Activated naive CD4-positive, alpha-beta T cell treated with anti-CD3 and anti-CD28 coated beads for 36 hours (primary cell): ENCODE measurements around the gene SERPINE3. TPM values are rescaled to one million over a fixed set of nuclear protein-coding genes. Genes with fewer than 3 reads are reported as not detected.

Experiments used
- CTCF ChIA-PET: fragments of 350-600 bp; sonication (Branson Sonifier 250); formaldehyde crosslinking; loops from one replicate; lab custom pipeline; 2021; ENCODE audit warnings: antibody characterized with exemption; lab: Charles Lee
- DNase-seq: peaks from one replicate; pipeline ENCODE4 v3.0.0-alpha.2; 2020
- H3K27ac Mint-ChIP-seq: one replicate; pipeline ENCODE4 v1.8.0; 2021; ENCODE audit warnings: mild to moderate bottlenecking, mixed read lengths
- H3K27me3 Mint-ChIP-seq: one replicate; pipeline ENCODE4 v1.8.0; 2021; ENCODE audit warnings: low read depth, mixed read lengths
- H3K36me3 Mint-ChIP-seq: one replicate; pipeline ENCODE4 v1.8.0; 2021; ENCODE audit warnings: low read depth, mixed read lengths
- H3K4me1 Mint-ChIP-seq: one replicate; pipeline ENCODE4 v1.8.0; 2021; ENCODE audit warnings: low read depth, mixed read lengths
- H3K4me3 Mint-ChIP-seq: one replicate; pipeline ENCODE4 v1.8.0; 2021; ENCODE audit warnings: mild to moderate bottlenecking, moderate library complexity, mixed read lengths
- H3K9me3 Mint-ChIP-seq: one replicate; pipeline ENCODE4 v1.8.0; 2021; ENCODE audit warnings: mixed read lengths
- intact Hi-C: fragments of 100-400 bp; cut with micrococcal nuclease; formaldehyde crosslinking; loops from one replicate; pipeline ENCODE4 v1.15.1; 2023
- total RNA-seq, 2 experiments: library from RNA; stranded (reverse); gene quantifications; one replicate each; pipeline ENCODE4 v1.2.3, GENCODE V29; 2021

The SERPINE3 gene
- total RNA-seq, 2 experiments from 2014 or later, result not detected

DNA sequence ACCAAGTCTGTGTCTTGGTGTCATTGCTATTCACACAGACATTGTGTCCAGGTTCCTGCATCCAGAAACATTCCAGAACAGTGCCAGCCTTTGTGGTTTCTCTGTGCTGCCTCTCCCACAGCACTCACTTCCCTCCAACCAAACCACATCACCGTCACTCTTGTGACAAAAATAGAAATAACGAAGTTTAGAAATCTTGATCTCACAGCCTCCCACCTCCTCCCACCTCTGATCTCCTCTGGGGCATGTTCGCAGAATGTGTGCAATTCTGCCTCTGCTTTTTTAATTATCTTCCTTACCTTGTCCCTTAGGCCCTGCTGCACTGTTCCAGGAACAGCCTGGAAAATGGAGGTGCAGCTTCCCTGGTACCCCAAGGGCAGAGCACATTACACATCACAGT is 8.7 kb upstream of the SERPINE3 start:
- peaks cover 16% of the 10 kb centered on the region for H3K4me1 Mint-ChIP-seq
- no peak overlapping the region for H3K4me3 Mint-ChIP-seq
- no peak overlapping the region for H3K27ac Mint-ChIP-seq
- DNase-seq, result peak; percentile 7
- CTCF ChIA-PET, result interaction anchor here (0.7 kb wide), 1 partner anchor 21 kb away, joined by 3 read pairs; no protein-coding TSS in a partner anchor
- no peaks in the 10 kb centered on the region for H3K36me3 Mint-ChIP-seq
- no peaks in the 10 kb centered on the region for H3K27me3 Mint-ChIP-seq
- H3K9me3 Mint-ChIP-seq, result no peaks in the 10 kb centered on the region
- intact Hi-C loops, result no loop called here

DNA sequence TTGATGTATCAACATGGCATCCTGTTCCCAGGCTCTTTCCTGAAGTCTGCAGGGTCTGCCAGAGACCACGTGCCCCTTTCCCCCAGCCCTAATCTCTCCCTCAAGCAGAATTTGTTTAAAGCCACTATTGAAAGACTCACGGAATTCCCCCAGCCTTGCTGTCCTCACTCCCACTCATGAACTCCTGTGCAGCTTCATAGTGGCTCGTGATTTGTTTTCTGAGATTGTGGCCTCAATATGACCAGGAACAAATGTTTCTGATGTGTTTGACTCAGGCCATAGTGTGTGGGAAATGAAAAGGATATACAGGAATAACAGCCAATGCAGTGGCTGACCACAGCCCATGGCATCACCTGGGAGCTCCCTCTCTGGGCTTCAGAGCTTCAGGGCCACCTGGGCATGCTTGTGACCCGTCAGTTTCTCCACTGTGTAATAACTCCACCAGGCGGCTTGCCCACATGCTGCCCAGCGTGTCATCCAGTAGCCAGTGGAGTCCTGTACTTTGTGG is 8.1 kb upstream of the SERPINE3 start:
- Mint-ChIP-seq H3K4me1 (peaks cover 16% of the 10 kb centered on the region), H3K27me3 (no peaks in the 10 kb centered on the region), H3K36me3 (no peaks in the 10 kb centered on the region), H3K4me3 (no peak overlapping the region), H3K27ac (no peak overlapping the region), H3K9me3 (no peaks in the 10 kb centered on the region)
- intact Hi-C loops, result no loop called here
- no peak for DNase-seq
- CTCF ChIA-PET, result no interaction called here

DNA sequence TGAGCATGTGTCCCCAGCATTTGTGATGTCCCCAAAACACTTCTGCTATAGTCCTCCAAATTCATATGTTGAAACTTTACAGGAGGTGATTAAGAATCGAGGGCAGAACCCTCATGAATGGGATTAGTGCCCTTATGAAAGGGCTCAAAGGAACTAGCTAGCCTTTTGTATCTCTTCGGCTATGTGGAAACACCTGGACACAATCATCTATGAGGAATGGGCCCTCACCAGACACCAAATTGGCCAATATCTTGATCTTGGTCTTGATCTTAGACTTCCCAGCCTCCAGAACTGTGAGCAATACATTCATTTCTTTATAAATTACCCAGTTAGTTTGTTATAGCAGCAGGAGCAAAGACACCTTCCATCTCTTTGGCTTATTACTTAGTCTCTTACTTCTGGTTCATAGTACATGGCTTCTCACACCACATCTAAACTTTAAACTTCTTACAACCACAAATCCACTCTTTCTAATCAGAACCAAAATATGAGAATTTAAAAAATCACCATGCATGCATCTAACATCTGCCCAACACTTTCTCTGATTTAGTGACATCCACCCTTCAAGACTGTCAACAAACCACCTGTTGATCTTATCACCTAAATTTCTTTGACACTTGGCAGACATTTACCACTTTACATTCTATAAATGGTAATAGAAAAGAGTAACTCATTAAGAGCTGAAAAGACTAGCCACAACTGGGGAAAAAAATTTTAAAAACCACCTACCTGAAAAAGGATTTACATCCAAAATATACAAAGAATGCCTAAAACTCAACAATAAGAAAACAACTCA is 6.7 kb upstream of the SERPINE3 start:
- peaks cover 16% of the 10 kb centered on the region for H3K4me1 Mint-ChIP-seq
- DNase-seq, result no peak
- intact Hi-C loops, result no loop called here
- H3K4me3 Mint-ChIP-seq, result no peak overlapping the region
- CTCF ChIA-PET, result no interaction called here
- H3K36me3 Mint-ChIP-seq, result no peaks in the 10 kb centered on the region
- no peaks in the 10 kb centered on the region for H3K27me3 Mint-ChIP-seq
- H3K9me3 Mint-ChIP-seq, result no peaks in the 10 kb centered on the region
- no peak overlapping the region for H3K27ac Mint-ChIP-seq

DNA sequence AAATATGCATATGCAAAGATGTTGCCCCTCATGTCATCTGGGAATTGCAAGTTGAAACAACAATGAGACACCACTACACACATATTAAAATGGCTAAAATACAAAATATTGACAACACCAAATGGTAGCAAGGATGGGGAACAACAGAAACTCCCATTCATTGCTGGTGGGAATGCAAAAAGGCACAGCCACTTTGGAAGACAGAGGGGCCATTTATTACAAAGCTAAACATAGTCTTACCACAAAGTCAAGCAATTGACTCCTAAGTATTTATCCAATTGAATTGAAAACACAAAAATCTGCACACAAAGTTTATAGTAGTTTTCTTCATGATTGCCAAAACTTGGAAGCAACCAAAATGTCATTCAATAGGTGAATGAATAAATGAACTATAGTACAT is 6.1 kb upstream of the SERPINE3 start:
- H3K9me3 Mint-ChIP-seq, result no peaks in the 10 kb centered on the region
- DNase-seq, result no peak
- no peaks in the 10 kb centered on the region for H3K27me3 Mint-ChIP-seq
- H3K4me3 Mint-ChIP-seq, result no peak overlapping the region
- no peak overlapping the region for H3K27ac Mint-ChIP-seq
- intact Hi-C loops, result no loop called here
- peaks cover 16% of the 10 kb centered on the region for H3K4me1 Mint-ChIP-seq
- CTCF ChIA-PET, result no interaction called here
- H3K36me3 Mint-ChIP-seq, result no peaks in the 10 kb centered on the region

DNA sequence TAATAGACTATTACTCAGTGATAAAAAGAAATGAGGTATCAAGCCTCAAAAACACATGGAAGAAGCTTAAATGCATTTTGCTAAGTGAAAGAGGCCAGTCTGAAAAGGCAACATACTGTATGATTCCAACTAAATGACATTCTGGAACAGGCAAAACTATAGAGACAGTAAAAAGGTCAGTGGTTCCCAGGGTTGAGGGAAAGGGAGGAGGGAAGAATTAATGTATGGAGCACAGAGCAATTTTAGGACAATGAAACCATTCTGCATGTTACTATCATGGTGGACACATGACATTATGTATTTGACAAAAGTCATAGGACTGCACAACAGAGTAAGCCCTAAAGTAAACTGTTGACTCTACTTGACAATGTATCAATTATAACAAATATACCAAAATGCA is 5.7 kb upstream of the SERPINE3 start:
- intact Hi-C loops, result no loop called here
- Mint-ChIP-seq H3K4me3 (no peak overlapping the region), H3K4me1 (peaks cover 16% of the 10 kb centered on the region), H3K27me3 (no peaks in the 10 kb centered on the region), H3K27ac (no peak overlapping the region), H3K9me3 (no peaks in the 10 kb centered on the region), H3K36me3 (no peaks in the 10 kb centered on the region)
- no peak for DNase-seq
- CTCF ChIA-PET, result no interaction called here

DNA sequence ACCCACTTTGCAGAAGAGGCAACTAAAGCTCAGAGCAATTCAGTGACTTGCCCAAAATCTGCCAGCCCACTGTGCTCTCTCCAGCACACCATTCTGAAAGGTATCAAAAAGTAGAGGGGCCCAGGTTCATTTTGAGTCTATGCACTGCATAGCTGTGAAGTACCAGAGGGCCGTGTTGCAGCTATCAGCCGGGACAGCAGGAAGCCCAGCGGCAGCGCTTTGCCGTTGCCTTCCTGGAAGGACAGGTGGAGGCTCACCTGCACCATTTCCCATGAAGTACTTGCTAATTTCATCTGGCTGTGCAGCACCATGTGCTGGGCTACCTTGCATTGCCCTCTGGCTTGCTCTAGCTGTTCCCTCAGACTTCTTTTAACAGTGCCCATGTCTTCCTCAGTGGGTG is 2.7 kb upstream of the SERPINE3 start:
- DNase-seq, result no peak
- Mint-ChIP-seq H3K36me3 (no peaks in the 10 kb centered on the region), H3K4me3 (no peak overlapping the region), H3K27me3 (no peaks in the 10 kb centered on the region), H3K4me1 (peaks cover 3% of the 10 kb centered on the region), H3K27ac (no peak overlapping the region), H3K9me3 (no peaks in the 10 kb centered on the region)
- intact Hi-C loops, result no loop called here
- CTCF ChIA-PET, result interaction anchor here (0.6 kb wide), 1 partner anchor 125 kb away, joined by 6 read pairs; no protein-coding TSS in a partner anchor

DNA sequence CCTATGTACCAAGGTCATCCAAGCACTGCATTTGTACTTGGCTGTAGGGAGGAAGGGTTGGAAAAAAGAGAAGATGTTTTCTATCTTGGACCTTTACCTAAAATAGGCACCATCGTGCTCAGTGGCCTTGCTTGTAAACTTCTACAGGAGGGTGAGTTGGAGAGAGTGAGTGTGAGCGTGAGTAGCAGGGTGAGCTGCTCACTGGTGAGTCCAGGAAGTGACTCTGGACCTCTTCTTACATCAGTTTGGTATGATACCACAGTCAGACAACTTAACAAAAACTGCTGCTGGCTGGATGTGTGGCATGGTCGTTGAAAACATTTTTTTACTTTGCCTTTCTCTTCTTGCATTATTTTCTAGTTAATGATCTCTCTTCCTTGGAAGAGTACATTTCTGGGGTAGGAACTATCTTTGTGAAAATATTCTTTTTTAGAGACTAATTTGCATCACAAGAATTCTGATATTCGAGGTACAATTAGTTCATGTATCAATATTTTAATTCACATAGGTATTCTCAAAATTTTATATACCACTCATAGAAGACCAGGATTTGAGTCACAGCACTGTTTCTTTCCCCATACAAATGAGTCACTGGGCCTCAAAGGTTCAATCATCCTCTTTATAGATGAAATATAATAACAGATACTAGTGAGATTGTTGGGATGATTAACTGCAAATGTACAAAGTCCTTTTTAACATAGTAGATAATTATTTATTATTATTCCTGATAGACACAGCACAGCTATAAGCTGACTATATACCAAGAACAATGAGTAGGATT is 651 bp downstream of the SERPINE3 start:
- no peak for DNase-seq
- no peak overlapping the region for H3K4me3 Mint-ChIP-seq
- no peak overlapping the region for H3K27ac Mint-ChIP-seq
- CTCF ChIA-PET, result no interaction called here
- H3K9me3 Mint-ChIP-seq, result no peaks in the 10 kb centered on the region
- no peaks in the 10 kb centered on the region for H3K27me3 Mint-ChIP-seq
- no peaks in the 10 kb centered on the region for H3K4me1 Mint-ChIP-seq
- no peaks in the 10 kb centered on the region for H3K36me3 Mint-ChIP-seq
- intact Hi-C loops, result no loop called here

DNA sequence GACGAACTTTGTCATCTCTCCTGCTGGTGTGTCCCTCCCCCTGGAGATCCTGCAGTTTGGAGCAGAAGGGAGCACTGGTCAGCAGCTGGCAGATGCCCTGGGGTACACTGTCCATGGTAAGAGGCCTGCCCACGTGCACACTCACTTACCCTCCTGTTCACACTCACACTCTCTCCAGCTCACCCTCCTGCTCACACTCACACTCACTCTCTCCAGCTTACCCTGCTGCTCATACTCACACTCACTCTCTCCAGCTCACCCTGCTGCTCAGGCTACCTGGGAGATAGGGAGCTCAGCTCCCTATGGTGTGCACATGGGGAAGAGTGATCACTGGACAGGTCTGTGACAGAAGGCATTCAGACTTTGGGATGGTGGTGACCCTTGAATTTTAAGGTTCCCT is 1.7 kb downstream of the SERPINE3 start:
- Mint-ChIP-seq H3K27me3 (no peaks in the 10 kb centered on the region), H3K27ac (no peak overlapping the region), H3K9me3 (no peaks in the 10 kb centered on the region), H3K4me1 (no peaks in the 10 kb centered on the region), H3K36me3 (no peaks in the 10 kb centered on the region), H3K4me3 (no peak overlapping the region)
- intact Hi-C loops, result no loop called here
- CTCF ChIA-PET, result no interaction called here
- DNase-seq, result no peak

DNA sequence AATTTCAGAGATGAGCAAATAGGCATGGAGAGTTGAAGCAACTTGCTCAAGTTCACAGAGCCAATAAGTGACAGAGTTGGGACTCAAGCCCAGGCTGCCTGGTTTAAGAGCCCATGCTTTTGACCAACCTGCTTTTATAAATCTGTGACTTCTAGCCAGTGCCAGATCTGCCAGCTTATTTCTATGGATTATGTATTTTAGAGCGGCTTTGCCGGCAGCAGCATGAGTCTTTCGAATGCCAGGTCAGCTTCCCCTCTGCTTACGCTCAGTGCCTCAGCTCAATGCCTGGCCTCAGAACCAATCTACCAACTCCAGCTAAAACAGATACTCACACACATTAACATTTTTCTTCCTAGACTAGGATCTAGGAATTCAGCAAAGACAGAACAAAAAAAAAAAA is 2.3 kb downstream of the SERPINE3 start:
- H3K27me3 Mint-ChIP-seq, result no peaks in the 10 kb centered on the region
- no peak for DNase-seq
- intact Hi-C loops, result no loop called here
- H3K4me1 Mint-ChIP-seq, result no peaks in the 10 kb centered on the region
- H3K27ac Mint-ChIP-seq, result no peak overlapping the region
- no peak overlapping the region for H3K4me3 Mint-ChIP-seq
- H3K9me3 Mint-ChIP-seq, result no peaks in the 10 kb centered on the region
- H3K36me3 Mint-ChIP-seq, result no peaks in the 10 kb centered on the region
- CTCF ChIA-PET, result interaction anchor here (0.6 kb wide), 1 partner anchor 215 kb away, joined by 3 read pairs; no protein-coding TSS in a partner anchor

DNA sequence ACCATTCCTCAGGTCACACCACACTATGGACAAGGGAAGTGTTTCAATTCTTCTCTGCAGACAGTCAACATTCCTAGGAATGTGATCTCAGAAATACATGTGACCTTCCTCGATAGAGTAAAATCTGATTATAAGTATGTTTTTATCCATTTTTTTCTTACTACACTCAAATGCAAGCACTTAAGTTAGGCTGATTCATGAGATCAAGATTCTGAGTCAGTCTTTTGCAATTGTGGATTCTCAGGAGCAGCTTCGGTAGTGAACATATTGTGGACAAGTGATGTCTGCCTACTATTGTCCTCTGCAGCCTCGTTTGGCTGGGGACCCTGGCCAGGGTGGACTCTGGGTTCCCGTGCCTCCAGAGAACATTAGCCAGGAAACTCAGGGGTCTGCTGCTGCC is 3.2 kb downstream of the SERPINE3 start:
- H3K4me1 Mint-ChIP-seq, result no peaks in the 10 kb centered on the region
- no peak overlapping the region for H3K27ac Mint-ChIP-seq
- CTCF ChIA-PET, result no interaction called here
- intact Hi-C loops, result no loop called here
- DNase-seq, result no peak
- H3K27me3 Mint-ChIP-seq, result no peaks in the 10 kb centered on the region
- H3K36me3 Mint-ChIP-seq, result no peaks in the 10 kb centered on the region
- no peaks in the 10 kb centered on the region for H3K9me3 Mint-ChIP-seq
- no peak overlapping the region for H3K4me3 Mint-ChIP-seq

DNA sequence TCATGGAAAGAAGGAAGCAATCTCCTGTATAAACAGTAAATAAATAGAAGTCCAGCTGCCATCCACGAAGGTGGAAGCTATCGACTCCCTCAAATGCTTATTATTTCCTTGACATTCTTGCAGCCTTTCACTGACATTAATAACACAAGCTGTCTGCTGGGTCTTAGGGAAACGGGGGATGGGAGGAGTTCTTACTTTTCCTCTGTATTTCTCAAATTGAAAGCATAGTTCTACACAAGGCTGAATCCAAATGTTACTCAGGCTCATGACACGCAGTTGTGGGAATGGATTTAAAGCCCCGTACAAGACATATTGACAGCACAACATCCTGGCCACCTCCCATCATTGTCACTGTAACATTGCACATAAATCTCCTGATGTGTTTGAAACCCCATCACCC is 4.0 kb downstream of the SERPINE3 start:
- DNase-seq, result no peak
- CTCF ChIA-PET, result no interaction called here
- Mint-ChIP-seq H3K27ac (no peak overlapping the region), H3K36me3 (no peaks in the 10 kb centered on the region), H3K9me3 (no peaks in the 10 kb centered on the region), H3K4me3 (no peak overlapping the region), H3K27me3 (no peaks in the 10 kb centered on the region), H3K4me1 (no peaks in the 10 kb centered on the region)
- intact Hi-C loops, result no loop called here

DNA sequence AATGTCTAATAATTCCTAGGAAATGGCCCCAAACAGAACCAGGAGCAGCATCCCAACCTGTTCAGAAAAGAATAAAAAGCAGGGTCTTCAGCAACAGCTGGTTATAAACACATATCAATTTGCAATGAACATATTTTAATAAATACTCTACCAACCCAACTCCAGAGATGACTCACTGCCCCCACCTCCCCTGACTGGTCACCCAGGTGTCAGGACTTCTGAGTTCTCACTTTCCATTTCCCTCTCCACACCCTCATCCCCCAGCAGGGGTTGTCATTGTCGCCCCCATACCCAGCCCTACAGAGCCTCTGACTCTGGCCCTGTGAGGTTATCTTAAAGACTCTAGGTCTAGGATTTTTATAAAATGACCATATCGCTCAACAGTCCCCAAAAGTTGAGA is 6.9 kb downstream of the SERPINE3 start:
- CTCF ChIA-PET, result no interaction called here
- Mint-ChIP-seq H3K36me3 (peaks cover 3% of the 10 kb centered on the region), H3K9me3 (no peaks in the 10 kb centered on the region), H3K4me3 (no peak overlapping the region), H3K27ac (no peak overlapping the region), H3K4me1 (no peaks in the 10 kb centered on the region), H3K27me3 (no peaks in the 10 kb centered on the region)
- no peak for DNase-seq
- intact Hi-C loops, result no loop called here
